ENCODE data around the gene RIPK4. TPM values are rescaled to one million over a fixed set of nuclear protein-coding genes. Genes with fewer than 3 reads are reported as not detected.
"Not testable (repeated sequence)": the region's sequence is repeated elsewhere in the genome, so short reads cannot be mapped to it uniquely, and the experiment has no call there.

The RIPK4 gene
- total RNA-seq, 1 experiment from 2014 or later: not detected

DNA sequence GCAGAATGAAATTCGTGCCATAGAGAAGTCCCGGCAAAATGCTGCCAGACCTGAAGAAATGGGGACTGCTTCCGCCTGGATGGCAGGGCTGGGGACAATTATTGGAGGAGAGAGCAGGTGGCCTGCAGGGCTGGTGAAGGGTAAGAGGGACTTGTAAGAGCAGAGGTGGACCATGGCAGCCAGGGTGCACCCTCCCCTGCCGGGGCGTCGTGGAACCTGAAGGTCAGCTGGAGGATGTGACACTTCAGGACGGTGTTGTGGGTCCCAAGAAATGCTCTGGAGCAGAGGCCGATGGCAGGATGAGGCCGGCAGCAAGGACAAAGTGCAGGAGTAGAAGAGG, 40.3 kb downstream of the RIPK4 start:
- in situ Hi-C loops (cut with HindIII; ENCODE audit: low sequenced_read_pairs): no loop called here
- no peak for DNase-seq (ENCODE audit: low spot score)

DNA sequence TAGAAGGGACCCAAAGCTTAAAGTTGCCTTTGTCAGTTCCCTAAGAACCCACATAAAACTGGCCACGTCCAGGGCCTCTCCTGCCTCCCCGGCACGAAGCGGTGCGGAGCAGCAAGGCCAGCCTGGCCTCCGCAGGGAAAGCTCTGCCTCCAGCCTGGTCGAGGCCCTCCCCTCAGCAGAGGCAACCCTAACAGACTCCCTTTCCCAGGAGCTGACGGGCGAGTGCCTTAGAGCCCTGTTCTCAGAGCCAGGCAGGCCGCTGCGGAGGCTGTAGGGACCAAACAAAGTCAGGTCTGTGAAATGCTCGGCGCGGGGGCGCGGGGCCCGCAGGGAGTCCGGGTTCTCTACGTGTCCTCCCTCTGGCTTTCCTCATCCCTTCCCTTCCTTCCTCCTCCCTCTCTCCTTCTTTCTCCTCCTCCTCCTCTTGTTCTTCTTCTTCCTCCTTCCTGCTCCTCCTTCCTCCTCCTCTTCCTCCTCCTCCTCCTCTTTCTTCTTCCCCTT, 40.7 kb downstream of the RIPK4 start:
- no peak for DNase-seq (ENCODE audit: low spot score)
- in situ Hi-C loops (cut with HindIII; ENCODE audit: low sequenced_read_pairs): no loop called here

DNA sequence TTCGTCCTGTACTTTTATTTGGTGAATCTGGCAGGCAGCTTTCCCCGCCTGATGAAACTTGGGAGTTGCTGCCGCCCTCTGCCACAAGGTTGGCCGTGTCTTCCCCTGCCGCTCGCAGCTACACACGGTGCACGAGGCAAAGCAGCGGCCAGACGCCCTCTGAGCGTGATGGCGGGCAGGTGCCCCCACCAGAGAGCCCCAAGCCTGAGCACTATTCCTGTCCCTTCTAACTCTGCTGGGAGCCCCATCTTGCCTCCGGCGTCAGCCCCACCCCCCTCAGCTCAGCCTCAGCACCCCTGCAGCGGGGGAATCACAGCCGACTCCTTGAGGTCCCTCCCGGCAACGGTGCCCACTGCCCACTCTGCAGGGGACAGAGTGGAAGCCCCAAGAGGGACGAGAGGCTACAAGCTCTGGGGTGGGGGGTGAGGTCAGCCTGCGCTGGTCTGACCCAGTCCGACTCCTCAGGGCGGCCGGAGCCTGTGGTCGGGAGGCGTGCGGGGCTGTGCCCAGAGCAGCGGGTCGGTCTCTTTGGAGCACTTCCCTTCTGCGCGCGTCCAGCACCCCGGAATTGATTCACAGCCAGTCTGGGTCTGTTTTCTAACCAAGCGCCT, 41.3 kb downstream of the RIPK4 start:
- DNase-seq (ENCODE audit: low spot score): no peak
- in situ Hi-C loops (cut with HindIII; ENCODE audit: low sequenced_read_pairs): no loop called here

DNA sequence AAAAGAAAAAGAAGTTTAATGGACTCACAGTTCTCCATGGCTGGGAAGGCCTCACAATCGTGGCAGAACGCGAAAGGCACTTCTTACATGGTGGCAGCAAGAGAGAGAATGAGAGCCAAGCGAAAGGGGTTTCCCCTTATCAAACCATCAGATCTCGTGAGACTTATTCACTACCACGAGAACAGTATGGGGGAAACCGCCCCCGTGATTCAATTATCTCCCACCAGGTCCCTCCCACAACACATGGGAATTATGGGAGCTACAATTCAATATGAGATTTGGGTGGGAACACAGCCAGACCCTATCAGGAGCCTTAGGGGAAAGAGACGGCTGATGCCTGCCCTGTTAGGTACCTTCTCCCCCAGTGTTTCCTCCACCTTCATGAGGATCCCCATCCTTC, 43.0 kb downstream of the RIPK4 start:
- DNase-seq (ENCODE audit: low spot score); in situ Hi-C loops (cut with HindIII; ENCODE audit: low sequenced_read_pairs): not testable (repeated sequence)

DNA sequence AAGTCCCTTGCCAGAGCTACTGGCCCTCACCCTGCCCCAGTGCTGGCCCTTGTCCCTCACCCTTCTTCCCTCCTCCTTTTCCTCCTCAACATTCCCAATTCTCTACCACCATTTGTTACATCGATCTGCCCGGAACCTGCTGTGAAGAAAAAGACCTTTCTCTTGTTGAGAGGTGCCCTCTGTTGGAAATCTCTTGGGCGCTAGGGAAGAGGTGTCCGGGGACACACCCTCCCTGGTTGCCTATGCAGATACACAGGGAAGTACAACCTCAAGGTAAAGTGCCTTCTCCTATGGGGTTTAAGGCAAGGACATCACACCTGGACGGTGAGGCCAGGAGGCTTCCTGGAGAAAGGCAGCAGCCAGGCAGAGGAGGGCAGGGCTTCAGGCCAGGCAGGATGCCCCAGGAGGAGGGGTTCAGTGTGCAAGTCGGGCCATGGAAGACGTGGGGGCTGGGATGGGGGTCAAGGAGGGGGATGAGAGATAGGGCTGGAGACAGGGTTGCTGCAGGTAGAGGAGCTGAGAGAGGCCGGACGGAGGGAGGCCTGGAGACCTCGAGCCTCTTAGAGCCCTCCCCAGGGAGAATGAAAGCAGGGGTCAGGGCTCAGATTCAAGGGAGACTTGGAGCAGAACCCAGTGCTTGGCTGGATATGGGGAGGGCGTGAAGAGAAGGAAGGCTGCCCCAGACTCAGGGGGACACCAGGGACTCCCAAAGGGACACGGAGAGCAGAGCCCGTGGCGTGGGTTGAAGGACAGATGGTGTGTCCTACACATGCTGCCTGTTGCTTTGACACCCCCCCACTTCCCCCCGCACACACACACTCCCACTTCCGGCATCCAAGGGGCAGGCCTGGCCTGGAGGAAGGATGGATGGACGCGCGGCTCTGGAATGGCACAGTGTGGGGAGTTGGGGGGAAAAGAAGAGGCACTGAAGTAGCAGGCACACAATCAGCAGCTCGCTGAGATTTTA, 44.5 kb downstream of the RIPK4 start:
- in situ Hi-C loops (cut with HindIII; ENCODE audit: low sequenced_read_pairs): no loop called here
- DNase-seq (ENCODE audit: low spot score): no peak

DNA sequence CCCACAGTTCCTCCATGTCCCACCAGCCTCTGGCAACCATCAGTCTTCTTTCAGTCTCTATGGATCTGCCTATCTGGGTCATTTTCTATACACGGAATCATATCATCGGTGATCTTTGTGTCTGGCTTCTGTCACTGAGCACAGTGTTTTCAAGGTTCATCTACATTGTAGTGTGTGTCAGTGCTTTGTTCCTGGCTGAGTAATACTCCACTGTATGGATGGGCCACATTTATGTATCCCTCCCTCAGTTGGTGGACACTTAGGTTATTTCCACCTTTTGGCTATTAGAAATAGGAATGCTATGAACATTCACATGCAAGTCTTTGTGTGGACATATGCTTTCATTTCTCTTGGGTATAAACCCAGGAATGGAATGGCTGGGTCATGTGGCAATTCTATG, 46.6 kb downstream of the RIPK4 start:
- DNase-seq (ENCODE audit: low spot score): no peak
- in situ Hi-C loops (cut with HindIII; ENCODE audit: low sequenced_read_pairs): no loop called here

DNA sequence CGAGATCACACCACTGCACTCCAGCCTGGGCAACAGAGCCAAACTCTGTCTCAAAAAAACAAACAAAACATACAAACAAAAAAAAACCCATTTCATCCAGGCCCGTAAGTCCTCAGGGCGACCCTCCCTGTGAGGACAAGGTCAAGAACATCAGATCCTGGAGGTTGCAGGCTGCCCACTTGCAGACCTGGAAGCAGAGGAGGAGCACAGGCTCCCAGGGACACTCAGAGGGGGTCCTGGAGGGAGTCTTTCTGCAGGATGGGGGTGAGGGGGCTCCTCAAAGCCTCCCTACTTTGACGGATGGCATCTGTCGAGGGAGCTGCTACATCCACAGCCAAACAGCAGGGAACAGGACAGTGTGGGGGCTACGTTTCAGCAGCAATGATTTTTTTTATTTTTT, 47.2 kb downstream of the RIPK4 start:
- no peak for DNase-seq (ENCODE audit: low spot score)
- in situ Hi-C loops (cut with HindIII; ENCODE audit: low sequenced_read_pairs): no loop called here

DNA sequence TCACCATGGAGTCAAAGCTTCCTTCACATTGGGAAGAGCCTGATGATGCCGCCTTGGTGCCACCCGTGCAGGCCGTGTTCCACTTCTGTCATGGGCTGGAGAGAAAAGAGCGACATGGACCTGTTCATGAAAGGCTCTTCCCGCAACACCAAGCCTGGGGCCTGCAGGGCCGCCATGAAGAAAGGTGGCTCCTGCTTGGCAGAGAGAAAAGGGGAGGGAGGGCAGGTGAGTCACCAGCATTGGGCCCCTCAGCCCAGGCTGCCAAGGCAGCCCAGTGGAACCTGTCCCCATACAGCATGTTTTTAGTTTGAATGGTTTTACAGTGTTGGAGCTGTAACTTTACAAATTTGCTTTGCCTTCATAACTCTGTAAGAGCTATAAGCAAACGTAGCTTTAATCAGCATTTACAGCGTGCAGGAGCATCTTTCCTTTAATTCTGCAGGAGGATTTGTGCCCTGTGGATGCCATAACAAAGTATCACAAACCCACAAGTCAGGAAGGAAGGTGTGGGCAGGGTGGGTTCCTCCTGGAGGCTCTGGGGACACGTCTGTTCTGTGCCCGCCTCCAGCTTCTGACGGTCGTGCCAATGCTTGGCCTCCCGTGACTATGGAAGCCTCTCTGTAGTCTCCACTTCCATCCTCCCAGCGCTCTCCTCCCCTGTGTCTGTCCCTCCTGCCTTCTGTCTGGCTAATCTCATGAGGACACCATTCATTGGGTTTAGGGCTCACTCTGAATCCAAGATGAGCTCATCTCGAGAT, 49.1 kb downstream of the RIPK4 start:
- in situ Hi-C loops (cut with HindIII; ENCODE audit: low sequenced_read_pairs): no loop called here
- no peak for DNase-seq (ENCODE audit: low spot score)

DNA sequence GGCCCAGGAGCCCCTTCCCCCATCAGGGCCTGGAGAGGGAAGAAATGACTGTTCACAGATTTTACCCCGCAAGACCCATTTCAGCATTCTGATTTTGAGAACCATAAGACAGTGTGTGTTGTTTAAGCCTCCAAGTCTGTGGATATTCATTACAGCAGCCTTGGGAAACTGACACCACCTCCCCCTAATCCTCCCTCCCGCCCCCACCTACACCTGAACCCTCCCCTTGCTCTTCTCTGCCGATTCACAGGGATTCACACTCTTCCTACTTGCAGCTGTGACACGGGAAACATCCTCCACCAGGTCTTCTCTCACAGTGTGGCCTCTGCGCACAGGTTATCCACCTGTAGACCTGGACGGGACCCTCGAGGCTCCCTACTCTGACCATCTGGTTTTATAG, 50.1 kb downstream of the RIPK4 start:
- in situ Hi-C loops (cut with HindIII; ENCODE audit: low sequenced_read_pairs): no loop called here
- DNase-seq (ENCODE audit: low spot score): no peak

DNA sequence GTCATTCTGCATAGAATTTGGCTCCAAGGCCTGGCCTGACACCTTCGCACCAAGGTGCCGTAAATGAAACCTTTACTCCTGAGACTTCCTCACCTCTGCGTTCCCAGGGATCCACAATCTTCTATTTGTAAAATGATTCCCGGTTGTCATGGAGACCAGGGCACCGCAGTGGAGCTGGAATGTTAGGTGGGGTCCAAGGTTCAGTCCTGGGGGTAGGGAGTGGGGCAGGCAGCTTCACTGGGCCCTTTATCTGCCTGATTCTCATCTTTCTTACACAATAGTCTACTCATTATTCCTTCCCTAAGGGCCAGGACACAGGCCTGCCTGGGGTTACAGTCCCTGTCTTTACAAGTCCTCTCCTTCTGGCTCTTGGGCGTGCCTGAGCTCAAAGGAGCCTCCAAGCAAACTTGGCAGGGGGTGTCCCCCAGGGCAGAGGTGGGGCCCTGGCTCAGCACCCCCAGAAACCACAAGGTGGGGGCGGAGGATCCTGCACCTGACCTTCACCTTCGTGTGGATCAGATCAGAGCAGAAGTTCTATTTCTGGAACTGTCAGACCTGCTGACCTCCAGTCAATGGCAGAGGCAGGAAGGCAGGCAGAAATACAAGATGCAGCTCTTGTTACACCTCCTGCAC, 51.1 kb downstream of the RIPK4 start:
- in situ Hi-C loops (cut with HindIII; ENCODE audit: low sequenced_read_pairs): no loop called here
- DNase-seq (ENCODE audit: low spot score): no peak

DNA sequence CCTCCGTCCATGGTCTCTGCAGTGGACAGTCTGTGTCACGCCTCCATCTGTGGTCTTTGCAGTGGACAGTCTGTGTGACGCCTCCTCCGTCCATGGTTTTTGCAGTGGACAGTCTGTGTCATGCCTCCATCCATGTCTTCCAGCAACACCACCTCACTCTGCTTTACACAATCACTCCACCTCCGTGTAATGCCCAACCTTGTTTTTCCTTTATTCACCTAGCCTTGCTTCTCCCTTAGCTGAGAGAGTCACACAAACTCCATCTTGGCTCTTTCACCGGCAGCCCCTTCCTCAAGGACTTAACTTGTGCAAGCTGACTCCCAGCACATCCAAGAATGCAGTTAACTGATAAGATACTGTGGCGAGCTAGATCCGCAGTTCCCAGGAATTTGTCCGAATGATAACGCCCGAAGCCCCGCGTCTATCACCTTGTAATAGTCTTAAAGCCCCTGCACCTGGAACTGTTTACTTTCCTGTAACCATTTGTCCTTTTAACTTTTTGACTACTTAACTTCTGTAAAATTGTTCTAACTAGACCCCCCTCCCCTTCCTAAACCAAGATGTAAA, 52.5 kb downstream of the RIPK4 start:
- DNase-seq (ENCODE audit: low spot score): not testable (repeated sequence)

DNA sequence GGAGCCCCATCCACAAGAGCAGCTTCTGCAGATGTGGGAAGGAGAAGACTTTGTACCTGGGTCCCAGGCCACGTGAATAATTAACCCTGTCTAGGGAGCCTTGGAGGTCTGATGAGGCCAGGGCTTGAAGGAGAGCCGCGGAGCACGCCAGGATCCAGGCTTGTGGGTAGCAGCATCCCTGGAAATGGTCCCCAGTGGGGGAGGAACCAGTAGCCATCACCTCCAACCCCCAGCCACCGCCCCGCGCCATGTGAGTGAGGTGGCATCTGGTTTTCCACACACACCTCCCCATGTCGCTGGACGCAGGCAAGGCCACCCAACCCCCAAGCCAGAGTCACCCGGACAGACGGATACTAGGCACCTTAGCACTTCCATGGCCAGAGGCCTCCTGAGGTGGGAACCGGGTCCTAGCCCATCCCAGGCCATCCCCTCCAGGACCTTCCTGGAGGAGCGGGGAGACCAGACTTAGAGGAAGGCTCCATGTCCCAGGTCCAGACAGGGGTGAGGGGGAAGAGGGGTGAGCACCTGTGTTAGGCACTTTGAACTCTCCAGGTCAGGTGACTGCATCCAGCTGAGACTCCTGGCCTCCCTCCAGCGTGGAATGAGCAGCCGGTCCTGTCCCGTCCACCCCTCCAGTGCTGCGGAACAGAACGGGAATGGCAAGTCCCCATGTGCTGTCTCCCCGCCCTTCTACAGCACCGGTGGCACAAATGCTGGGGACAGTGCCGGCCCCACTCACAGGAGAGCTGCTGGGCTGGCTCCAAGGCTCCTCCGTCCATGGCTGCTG, 53.2 kb downstream of the RIPK4 start:
- DNase-seq (ENCODE audit: low spot score): no peak
- in situ Hi-C loops (cut with HindIII; ENCODE audit: low sequenced_read_pairs): no loop called here

More for the DNA sequence above, 52.5 kb downstream of the RIPK4 start:
- in situ Hi-C loops (cut with HindIII; ENCODE audit: low sequenced_read_pairs): not testable (repeated sequence)

DNA sequence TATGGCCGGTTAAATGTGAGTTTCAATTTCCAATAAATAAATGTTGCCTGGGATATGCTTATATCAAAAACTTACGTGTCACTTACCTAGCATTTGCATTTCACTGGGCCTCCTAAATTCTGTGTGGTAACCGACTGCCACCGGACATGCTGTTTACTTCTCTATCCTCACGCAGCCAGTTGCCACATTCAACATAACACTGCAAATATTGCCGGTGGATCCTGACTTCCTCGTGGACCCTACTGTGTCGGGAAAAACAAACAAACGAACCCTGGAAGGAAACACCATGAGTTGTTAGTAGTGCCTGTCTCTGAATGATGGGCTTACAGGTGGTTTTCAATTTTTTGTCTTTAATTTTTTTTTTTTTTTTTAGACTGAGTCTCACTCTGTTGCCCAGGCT, 54.1 kb downstream of the RIPK4 start:
- DNase-seq (ENCODE audit: low spot score): no peak
- in situ Hi-C loops (cut with HindIII; ENCODE audit: low sequenced_read_pairs): no loop called here

DNA sequence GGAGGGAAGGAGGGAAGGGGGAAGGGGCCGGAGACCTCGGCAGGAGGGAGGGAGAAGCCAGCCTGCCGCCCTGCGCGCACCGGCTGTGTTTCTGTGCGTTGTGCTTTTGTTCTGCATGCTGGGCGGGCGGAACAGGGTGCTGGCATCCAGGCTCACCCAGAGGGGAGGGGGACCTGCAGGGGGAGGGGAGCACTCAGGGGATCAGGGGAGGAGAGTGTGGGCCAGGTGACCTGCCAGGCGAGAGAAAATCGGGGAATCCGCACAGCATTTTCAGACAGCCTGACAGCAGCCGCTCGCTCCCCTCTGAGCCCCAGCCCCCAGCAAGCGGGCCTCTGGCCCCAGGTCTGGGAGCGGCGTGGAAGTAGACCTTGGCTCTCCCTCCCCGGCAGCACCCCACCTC, 54.7 kb downstream of the RIPK4 start:
- no peak for DNase-seq (ENCODE audit: low spot score)
- in situ Hi-C loops (cut with HindIII; ENCODE audit: low sequenced_read_pairs): no loop called here

DNA sequence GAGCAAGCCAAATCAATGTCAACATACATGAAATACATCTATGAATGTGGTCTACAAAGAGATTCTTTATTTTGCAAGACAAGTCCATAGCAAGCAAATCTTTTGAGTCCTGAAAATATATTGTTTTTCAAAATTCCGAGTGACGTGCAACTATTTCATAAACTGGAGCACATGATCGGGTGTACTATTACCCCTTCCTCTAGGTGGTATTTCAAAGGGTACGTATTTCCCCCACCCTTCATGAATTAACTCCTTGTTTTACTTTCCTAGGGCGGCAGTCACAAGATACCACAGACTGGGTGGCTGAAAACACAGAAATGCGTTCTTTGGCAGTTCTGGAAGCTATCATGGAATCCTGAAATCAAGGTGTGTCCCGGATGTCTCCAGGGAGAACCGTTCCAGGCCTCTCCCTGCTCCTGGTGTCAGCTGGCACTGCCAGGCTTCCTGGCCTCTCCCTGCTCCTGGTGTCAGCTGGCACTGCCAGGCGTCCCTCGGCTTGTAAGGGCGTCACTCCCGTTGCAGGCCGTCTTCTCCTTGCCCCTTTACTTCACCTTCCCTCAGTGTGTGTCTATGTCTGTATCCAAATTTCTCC, 55.3 kb downstream of the RIPK4 start:
- no peak for DNase-seq (ENCODE audit: low spot score)
- in situ Hi-C loops (cut with HindIII; ENCODE audit: low sequenced_read_pairs): no loop called here

DNA sequence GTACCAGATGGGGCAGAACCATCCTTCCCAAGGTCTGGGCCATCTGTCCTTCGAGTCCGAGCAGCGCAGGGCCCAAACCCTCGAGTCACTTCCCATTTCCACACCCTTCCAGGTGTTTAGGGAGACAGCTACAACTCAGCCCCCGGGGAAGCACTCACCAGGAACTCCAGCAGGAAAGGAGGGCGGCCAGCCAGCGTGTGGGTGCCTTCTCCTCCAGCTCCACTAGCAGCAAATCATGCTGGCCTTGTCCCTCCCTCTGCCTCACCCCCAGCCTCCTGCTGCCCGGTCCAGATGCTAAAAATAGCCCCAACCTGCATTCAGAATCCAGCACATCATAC, 56.1 kb downstream of the RIPK4 start:
- DNase-seq (ENCODE audit: low spot score): no peak
- in situ Hi-C loops (cut with HindIII; ENCODE audit: low sequenced_read_pairs): no loop called here

DNA sequence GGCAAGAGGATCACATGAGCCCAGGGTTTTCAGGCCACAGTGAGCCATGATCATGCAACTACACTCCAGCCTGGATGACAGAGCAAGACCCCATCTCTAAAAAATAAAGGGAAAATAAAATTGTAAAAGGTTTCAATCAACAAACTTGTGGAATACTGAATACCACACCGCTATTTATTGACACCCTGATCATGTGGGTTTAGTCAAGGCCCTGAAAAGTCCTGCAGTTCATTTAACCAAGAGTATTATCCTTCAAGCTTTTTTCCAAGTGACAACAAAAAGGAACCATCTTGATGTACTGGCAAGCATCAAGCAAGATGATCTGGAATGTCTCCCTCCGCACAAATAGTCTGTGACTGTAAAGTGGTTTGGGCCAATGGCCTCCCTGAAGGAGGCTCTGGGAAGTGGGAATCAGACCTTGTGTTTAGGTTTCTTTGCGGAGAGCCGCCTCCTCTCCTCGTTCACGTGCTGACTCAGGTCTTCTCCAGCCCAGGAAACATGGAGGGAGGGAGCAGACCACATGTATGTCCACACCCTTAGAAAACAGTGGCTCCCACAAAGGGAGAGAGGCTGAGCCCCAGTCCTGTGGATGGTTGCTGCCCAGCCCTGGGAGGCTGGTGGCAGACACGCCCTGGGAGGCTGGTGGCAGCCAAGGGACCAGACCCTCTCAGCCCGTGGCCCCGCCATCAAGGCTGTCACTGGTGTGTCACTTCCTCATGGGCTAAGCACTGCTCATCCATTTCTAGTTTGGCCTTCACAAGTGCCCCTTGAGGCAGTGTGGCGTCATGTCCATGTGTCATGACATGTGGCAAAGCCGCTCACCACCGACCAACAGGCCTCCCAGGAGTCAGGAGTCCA, 56.7 kb downstream of the RIPK4 start:
- in situ Hi-C loops (cut with HindIII; ENCODE audit: low sequenced_read_pairs): no loop called here
- no peak for DNase-seq (ENCODE audit: low spot score)
